A673 (cell line): ENCODE results near the gene TPI1.

Experiments
- CTCF ChIP-seq: fragments of 300-800, 200-600 bp; sonication (generic); conservative IDR thresholded peaks from 2 replicates; pipeline ENCODE4 v1.5.1; 2017; ENCODE audit warnings: low read depth, mild to moderate bottlenecking, antibody characterized with exemption, low read length, moderate library complexity, mixed read lengths
- EZH2 ChIP-seq: fragments of 200-600 bp; sonication (generic); IDR thresholded peaks from 2 replicates; pipeline ENCODE4 v1.6.1; 2017; ENCODE audit warnings: borderline replicate concordance, low read depth, mild to moderate bottlenecking, mixed read lengths, antibody characterized with exemption, low read length; ENCODE audit not compliant: poor library complexity, severe bottlenecking

GRCh38 chr12:6850796-6851152 is 16.6 kb upstream of the TPI1 start:
- TF ChIP-seq CTCF (no peak), EZH2 (no peak)
